HepG2 (cell line): ENCODE results near the gene LTC4S. TPM values are rescaled to one million over a fixed set of nuclear protein-coding genes. Genes with fewer than 3 reads are reported as not detected.

Experiments used
- EED ChIP-seq: sonication (generic); formaldehyde crosslinking; IDR thresholded peaks from 2 replicates; pipeline ENCODE4 v1.5.0; 2020; ENCODE audit warnings: mild to moderate bottlenecking, missing genetic modification reagents
- FOXK2 ChIP-seq: fragments of 450-650 bp; IDR thresholded peaks from 2 replicates; pipeline ENCODE4 v1.6.1; 2016
- GATAD1 ChIP-seq: IDR thresholded peaks from 2 replicates; pipeline ENCODE4 v1.6.1; 2016; ENCODE audit warnings: missing genetic modification reagents, missing compliant biosample characterization
- IKZF1 ChIP-seq: fragments of 450-650 bp; IDR thresholded peaks from 2 replicates; pipeline ENCODE4 v1.7.1; 2016
- MXD4 ChIP-seq: IDR thresholded peaks from 2 replicates; pipeline ENCODE4 v1.6.1; 2016; ENCODE audit warnings: mild to moderate bottlenecking, missing biosample characterization, missing genetic modification reagents
- MZF1 ChIP-seq: sonication (generic); formaldehyde crosslinking; IDR thresholded peaks from 2 replicates; pipeline ENCODE4 v1.8.1; 2023; ENCODE audit warnings: mild to moderate bottlenecking, missing genetic modification reagents, borderline replicate concordance
- NFE2L2 ChIP-seq: fragments of 150-350 bp; IDR thresholded peaks from 2 replicates; pipeline ENCODE4 v1.6.1; 2014; ENCODE audit warnings: low read length
- NFYC ChIP-seq: IDR thresholded peaks from 2 replicates; pipeline ENCODE4 v1.6.1; 2016; ENCODE audit warnings: missing genetic modification reagents, missing compliant biosample characterization
- NPAS2 ChIP-seq: sonication (generic); formaldehyde crosslinking; IDR thresholded peaks from 2 replicates; pipeline ENCODE4 v1.8.0; 2022; ENCODE audit warnings: mild to moderate bottlenecking, missing genetic modification reagents, borderline replicate concordance
- STAG1 ChIP-seq: sonication (generic); formaldehyde crosslinking; IDR thresholded peaks from 2 replicates; pipeline ENCODE4 v1.4.0; 2020; ENCODE audit warnings: missing genetic modification reagents
- STAT5B ChIP-seq: sonication (generic); formaldehyde crosslinking; IDR thresholded peaks from 2 replicates; pipeline ENCODE4 v1.4.0; 2020; ENCODE audit warnings: missing genetic modification reagents
- ZNF24 ChIP-seq: fragments of 450-650 bp; IDR thresholded peaks from 2 replicates; pipeline ENCODE4 v1.6.1; 2017; ENCODE audit warnings: antibody characterized with exemption, mild to moderate bottlenecking
- ZNF274 ChIP-seq: sonication (generic); formaldehyde crosslinking; IDR thresholded peaks from 2 replicates; pipeline ENCODE4 v1.5.1; 2020; ENCODE audit warnings: mild to moderate bottlenecking, missing genetic modification reagents
- ZNF572 ChIP-seq: sonication (generic); formaldehyde crosslinking; IDR thresholded peaks from 2 replicates; pipeline ENCODE4 v1.5.1; 2020; ENCODE audit warnings: mild to moderate bottlenecking, missing genetic modification reagents
- ZNF7 ChIP-seq: IDR thresholded peaks from 2 replicates; pipeline ENCODE4 v1.6.1; 2016; ENCODE audit warnings: missing biosample characterization, missing genetic modification reagents
- ZNF777 ChIP-seq: sonication (generic); formaldehyde crosslinking; IDR thresholded peaks from 2 replicates; pipeline ENCODE4 v1.4.0; 2020; ENCODE audit warnings: missing genetic modification reagents
- polyA plus RNA-seq, 8 experiments: library from polyadenylated mRNA; depleted of rRNA in 3 of 8; stranded (reverse) in 7 of 8; unstranded in 1 of 8; fragments of >200 nt; fragmentation: Illumina TruSeq in 4 of 8; extraction: Trizol in 4 of 8; gene quantifications; 2 replicates each; pipeline versions ENCODE4 v1.2.1 to v1.2.3, GENCODE V29; 2011 to 2016; ENCODE audit warnings: low read depth in 4 of 8, missing spikeins in 1 of 8, mixed read lengths in 1 of 8; ENCODE audit not compliant: insufficient read depth in 1 of 8
- total RNA-seq, 5 experiments: library from RNA; depleted of rRNA; stranded (reverse); fragments of >200 nt; fragmentation: Illumina TruSeq; extraction: Trizol; gene quantifications; 2 replicates each; pipeline ENCODE4 v1.2.3, GENCODE V29; 2016; ENCODE audit warnings: low read depth in 1 of 5
- TF ChIP-seq, protein P1 (sequence below): sonication (generic); formaldehyde crosslinking; IDR thresholded peaks from 2 replicates; pipeline ENCODE4 v1.4.0; 2020; ENCODE audit warnings: missing genetic modification reagents
- TF ChIP-seq, protein P2 (sequence below): sonication (generic); formaldehyde crosslinking; conservative IDR thresholded peaks from 2 replicates; pipeline ENCODE4 v1.4.0; 2020; ENCODE audit warnings: missing genetic modification reagents
- TF ChIP-seq, protein P3 (sequence below): sonication (generic); formaldehyde crosslinking; IDR thresholded peaks from 2 replicates; pipeline ENCODE4 v1.5.0; 2020; ENCODE audit warnings: mild to moderate bottlenecking, missing genetic modification reagents
- TF ChIP-seq, protein P4 (sequence below): sonication (generic); formaldehyde crosslinking; IDR thresholded peaks from 2 replicates; pipeline ENCODE4 v1.4.0; 2020; ENCODE audit warnings: mild to moderate bottlenecking, missing genetic modification reagents

The LTC4S gene
- total and polyA plus RNA-seq, 2 of the 13 experiments (the other 11 are each of a cell fraction or from before 2014, with no cell fraction given): 0.35 TPM; not detected in 1

DNA sequence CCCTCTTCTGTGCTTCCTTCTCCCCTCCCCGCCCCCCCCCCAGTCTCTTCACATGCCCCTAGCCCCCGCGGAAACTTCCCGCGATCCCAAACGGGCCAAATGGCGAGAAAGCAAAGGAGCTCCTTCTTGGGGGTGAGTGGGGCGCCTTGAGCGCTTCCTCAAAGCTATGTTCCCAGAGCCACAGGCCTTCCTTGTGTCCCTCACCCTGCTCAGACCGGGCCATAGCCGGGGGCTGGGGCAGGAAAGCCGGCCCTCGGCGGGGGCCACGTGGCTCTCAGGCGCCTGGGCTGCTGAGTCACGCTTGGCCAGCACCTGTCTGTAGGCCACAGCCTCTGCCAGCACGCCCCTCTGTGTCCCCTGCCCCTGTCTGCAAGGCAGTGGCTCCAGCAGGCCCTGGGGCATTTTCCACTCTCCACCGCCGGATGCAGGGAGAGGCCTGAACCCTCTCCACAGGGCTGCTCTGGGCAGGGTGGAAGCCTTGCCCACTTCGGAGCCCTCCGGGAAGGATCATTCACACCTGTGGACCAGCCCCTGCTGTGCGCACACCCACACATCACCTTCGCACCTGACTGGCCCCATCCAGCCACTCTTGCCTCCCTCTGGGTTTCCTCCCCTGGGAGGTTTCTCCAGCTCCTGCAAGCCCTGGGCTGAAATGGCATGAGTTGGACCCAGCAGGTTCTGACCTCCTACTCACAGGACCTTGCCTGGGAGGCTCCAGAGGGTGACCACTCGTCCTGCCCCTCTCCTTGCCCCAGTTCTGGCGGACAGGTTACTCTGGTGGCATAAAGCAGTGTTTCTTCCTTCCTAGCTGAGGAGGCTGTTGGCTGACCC, 25.7 kb downstream of the LTC4S start (continued):
- no peak for TF ChIP-seq ZNF572 (CRISPR knock-in tag)
- TF ChIP-seq NFYC (CRISPR knock-in tag): 0 out of 2 replicates have a peak, but pooled peaks have one; percentile 18
- TF ChIP-seq, protein P1, sequence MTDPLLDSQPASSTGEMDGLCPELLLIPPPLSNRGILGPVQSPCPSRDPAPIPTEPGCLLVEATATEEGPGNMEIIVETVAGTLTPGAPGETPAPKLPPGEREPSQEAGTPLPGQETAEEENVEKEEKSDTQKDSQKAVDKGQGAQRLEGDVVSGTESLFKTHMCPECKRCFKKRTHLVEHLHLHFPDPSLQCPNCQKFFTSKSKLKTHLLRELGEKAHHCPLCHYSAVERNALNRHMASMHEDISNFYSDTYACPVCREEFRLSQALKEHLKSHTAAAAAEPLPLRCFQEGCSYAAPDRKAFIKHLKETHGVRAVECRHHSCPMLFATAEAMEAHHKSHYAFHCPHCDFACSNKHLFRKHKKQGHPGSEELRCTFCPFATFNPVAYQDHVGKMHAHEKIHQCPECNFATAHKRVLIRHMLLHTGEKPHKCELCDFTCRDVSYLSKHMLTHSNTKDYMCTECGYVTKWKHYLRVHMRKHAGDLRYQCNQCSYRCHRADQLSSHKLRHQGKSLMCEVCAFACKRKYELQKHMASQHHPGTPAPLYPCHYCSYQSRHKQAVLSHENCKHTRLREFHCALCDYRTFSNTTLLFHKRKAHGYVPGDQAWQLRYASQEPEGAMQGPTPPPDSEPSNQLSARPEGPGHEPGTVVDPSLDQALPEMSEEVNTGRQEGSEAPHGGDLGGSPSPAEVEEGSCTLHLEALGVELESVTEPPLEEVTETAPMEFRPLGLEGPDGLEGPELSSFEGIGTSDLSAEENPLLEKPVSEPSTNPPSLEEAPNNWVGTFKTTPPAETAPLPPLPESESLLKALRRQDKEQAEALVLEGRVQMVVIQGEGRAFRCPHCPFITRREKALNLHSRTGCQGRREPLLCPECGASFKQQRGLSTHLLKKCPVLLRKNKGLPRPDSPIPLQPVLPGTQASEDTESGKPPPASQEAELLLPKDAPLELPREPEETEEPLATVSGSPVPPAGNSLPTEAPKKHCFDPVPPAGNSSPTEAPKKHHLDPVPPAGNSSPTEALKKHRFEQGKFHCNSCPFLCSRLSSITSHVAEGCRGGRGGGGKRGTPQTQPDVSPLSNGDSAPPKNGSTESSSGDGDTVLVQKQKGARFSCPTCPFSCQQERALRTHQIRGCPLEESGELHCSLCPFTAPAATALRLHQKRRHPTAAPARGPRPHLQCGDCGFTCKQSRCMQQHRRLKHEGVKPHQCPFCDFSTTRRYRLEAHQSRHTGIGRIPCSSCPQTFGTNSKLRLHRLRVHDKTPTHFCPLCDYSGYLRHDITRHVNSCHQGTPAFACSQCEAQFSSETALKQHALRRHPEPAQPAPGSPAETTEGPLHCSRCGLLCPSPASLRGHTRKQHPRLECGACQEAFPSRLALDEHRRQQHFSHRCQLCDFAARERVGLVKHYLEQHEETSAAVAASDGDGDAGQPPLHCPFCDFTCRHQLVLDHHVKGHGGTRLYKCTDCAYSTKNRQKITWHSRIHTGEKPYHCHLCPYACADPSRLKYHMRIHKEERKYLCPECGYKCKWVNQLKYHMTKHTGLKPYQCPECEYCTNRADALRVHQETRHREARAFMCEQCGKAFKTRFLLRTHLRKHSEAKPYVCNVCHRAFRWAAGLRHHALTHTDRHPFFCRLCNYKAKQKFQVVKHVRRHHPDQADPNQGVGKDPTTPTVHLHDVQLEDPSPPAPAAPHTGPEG (CRISPR knock-in tag): peak; percentile 51; the same call in 1 of the 2 replicates
- TF ChIP-seq IKZF1: no peak
- no peak for TF ChIP-seq ZNF7 (CRISPR knock-in tag)
- TF ChIP-seq, protein P2, sequence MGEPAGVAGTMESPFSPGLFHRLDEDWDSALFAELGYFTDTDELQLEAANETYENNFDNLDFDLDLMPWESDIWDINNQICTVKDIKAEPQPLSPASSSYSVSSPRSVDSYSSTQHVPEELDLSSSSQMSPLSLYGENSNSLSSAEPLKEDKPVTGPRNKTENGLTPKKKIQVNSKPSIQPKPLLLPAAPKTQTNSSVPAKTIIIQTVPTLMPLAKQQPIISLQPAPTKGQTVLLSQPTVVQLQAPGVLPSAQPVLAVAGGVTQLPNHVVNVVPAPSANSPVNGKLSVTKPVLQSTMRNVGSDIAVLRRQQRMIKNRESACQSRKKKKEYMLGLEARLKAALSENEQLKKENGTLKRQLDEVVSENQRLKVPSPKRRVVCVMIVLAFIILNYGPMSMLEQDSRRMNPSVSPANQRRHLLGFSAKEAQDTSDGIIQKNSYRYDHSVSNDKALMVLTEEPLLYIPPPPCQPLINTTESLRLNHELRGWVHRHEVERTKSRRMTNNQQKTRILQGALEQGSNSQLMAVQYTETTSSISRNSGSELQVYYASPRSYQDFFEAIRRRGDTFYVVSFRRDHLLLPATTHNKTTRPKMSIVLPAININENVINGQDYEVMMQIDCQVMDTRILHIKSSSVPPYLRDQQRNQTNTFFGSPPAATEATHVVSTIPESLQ (CRISPR knock-in tag): no peak
- 0 out of 2 replicates have a peak, but pooled peaks have one; percentile 4 for TF ChIP-seq GATAD1 (CRISPR knock-in tag)
- TF ChIP-seq ZNF24: no peak
- TF ChIP-seq NPAS2 (CRISPR knock-in tag): peak; percentile 40; the same call in 1 of the 2 replicates
- TF ChIP-seq, protein P3, sequence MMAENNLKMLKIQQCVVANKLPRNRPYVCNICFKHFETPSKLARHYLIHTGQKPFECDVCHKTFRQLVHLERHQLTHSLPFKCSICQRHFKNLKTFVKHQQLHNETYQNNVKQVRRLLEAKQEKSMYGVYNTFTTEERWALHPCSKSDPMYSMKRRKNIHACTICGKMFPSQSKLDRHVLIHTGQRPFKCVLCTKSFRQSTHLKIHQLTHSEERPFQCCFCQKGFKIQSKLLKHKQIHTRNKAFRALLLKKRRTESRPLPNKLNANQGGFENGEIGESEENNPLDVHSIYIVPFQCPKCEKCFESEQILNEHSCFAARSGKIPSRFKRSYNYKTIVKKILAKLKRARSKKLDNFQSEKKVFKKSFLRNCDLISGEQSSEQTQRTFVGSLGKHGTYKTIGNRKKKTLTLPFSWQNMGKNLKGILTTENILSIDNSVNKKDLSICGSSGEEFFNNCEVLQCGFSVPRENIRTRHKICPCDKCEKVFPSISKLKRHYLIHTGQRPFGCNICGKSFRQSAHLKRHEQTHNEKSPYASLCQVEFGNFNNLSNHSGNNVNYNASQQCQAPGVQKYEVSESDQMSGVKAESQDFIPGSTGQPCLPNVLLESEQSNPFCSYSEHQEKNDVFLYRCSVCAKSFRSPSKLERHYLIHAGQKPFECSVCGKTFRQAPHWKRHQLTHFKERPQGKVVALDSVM (CRISPR knock-in tag): 0 out of 2 replicates have a peak, but pooled peaks have one; percentile 11
- TF ChIP-seq, protein P4, sequence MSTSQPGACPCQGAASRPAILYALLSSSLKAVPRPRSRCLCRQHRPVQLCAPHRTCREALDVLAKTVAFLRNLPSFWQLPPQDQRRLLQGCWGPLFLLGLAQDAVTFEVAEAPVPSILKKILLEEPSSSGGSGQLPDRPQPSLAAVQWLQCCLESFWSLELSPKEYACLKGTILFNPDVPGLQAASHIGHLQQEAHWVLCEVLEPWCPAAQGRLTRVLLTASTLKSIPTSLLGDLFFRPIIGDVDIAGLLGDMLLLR (CRISPR knock-in tag): peak; percentile 79
- peak; percentile 19 for TF ChIP-seq STAG1
- peak; percentile 68; the same call in 1 of the 2 replicates for TF ChIP-seq ZNF274 (CRISPR knock-in tag)
- TF ChIP-seq NFE2L2: peak; percentile 96
- TF ChIP-seq EED (CRISPR knock-in tag): 0 out of 2 replicates have a peak, but pooled peaks have one; percentile 46
- 0 out of 2 replicates have a peak, but pooled peaks have one; percentile 48 for TF ChIP-seq MZF1 (CRISPR knock-in tag)
- TF ChIP-seq STAT5B (CRISPR knock-in tag): no peak
- peak; percentile 45; the same call in 1 of the 2 replicates for TF ChIP-seq ZNF777 (CRISPR knock-in tag)
- peak; percentile 96 for TF ChIP-seq MXD4
- TF ChIP-seq FOXK2: no peak
